Measurements from ENCODE around the gene CD9. TPM values are rescaled to one million over a fixed set of nuclear protein-coding genes. Genes with fewer than 3 reads are reported as not detected.

Gene CD9
- total and polyA plus RNA-seq, 2 experiments from 2014 or later = 14.7 to 15.8 TPM

- DNase-seq (ENCODE audit: low read depth in 1 of 2, low spot score in 1 of 2) = peak in 1 of 2 donors; percentile 55
- no peaks in the 10 kb centered on the region for H3K9me3 ChIP-seq (ENCODE audit: low read depth)
- no peaks in the 10 kb centered on the region for H3K36me3 ChIP-seq
- peaks cover 33% of the 10 kb centered on the region for H3K4me1 ChIP-seq (ENCODE audit: low read depth)
- H3K27ac ChIP-seq = peak overlapping the region; percentile 59
- TF ChIP-seq CTCF (IDR thresholded peaks at IDR 0.05; ENCODE audit: low read depth, low read length) = no peak
- no peaks in the 10 kb centered on the region for H3K27me3 ChIP-seq
- no peak overlapping the region for H3K4me3 ChIP-seq
These were observed 29.3 kb downstream of the CD9 start for GRCh38 chr12:6229224-6230218.

DNA sequence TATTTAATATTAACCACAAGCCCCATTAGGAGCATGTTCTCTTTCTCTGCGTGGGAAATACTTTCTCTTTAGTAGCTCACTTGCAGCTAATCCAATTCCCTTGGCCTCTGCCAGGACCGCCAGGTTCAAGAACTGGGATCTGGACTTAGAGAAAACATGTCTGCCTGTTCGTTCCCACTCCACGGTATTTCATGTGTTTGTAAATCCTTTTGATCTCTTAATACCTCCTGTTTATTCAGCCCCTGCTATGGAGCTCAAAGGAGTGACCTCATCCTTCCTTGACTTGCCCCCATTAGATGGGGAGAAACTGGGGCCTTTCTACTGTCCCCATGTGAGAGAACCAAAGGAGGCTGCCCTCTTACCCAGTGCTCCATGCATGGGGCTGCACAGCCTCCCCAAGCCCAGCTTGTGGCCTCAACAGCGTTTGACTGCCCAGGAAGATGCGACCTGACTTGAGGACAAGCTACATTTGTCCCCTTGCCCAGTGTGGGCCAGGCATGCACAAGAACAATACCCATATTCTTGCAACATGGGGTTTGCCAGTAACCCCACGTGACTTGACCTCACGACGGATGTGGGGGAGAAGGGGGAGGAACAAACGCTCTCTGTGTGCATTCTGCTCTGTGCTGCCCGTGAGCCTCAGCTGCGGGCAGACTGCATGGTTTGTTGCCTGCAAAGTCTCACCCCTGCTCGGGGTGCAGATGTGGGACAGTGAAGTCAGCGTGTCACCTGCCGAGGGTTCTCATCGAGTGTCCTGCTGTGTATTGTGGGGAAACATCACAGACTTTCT, 30.3 kb downstream of the CD9 start:
- no peak for TF ChIP-seq CTCF (IDR thresholded peaks at IDR 0.05; ENCODE audit: low read depth, low read length)
- Histone ChIP-seq H3K27me3 (no peaks in the 10 kb centered on the region), H3K4me1 (ENCODE audit: low read depth) (peaks cover 43% of the 10 kb centered on the region), H3K9me3 (ENCODE audit: low read depth) (no peaks in the 10 kb centered on the region), H3K36me3 (no peaks in the 10 kb centered on the region), H3K4me3 (no peak overlapping the region), H3K27ac (peak overlapping the region; percentile 59)
- DNase-seq (ENCODE audit: low read depth in 1 of 2, low spot score in 1 of 2) = peak in 1 of 2 donors; percentile 60

DNA sequence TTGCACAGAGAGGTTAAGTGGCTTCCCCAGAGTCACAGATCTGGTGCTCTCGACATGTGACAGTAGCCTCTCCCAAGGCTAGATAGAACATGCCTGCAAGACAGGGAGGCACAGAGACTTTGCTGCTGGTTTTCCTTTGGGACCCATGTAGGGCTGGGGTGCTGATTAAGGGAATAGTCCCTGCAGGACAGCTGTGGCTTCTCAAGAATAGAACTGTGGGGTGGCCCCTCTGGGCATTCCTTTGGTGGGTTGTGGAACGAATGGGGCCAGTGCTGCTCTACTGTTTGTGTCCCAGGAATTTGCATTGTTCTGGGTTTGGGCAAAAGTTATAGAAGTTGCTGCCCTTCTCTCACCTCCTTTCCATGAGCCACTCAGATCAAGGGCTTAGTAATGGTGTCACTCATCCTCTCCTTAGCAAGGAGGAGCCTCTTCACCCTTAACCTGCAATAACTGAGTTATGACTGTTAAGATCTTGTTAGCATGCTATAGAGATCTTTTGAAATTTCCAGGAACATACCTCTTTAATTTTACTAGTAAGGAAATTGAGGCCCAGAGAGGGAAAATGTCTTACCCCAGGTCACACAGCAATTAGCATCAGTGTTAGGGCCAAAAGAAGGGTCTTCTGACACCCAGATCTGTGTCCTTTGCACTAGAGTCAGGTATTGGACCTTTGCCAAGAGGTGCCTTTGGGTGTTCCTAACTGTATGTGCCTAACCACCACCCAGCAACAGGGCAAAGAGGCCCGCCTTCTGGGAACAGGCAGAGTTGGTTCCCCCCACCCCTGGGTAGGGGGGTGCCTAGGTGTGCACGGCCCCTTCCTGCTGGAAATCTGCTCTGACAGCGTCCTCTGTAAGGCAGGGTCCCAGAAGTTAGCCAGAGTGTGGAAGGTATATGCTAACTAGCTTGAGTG, 31.4 kb downstream of the CD9 start:
- Histone ChIP-seq H3K27me3 (no peaks in the 10 kb centered on the region), H3K27ac (no peak overlapping the region), H3K4me1 (ENCODE audit: low read depth) (peaks cover 39% of the 10 kb centered on the region), H3K4me3 (no peak overlapping the region), H3K9me3 (ENCODE audit: low read depth) (no peaks in the 10 kb centered on the region), H3K36me3 (no peaks in the 10 kb centered on the region)
- no peak for DNase-seq (ENCODE audit: low read depth in 1 of 2, low spot score in 1 of 2)
- no peak for TF ChIP-seq CTCF (IDR thresholded peaks at IDR 0.05; ENCODE audit: low read depth, low read length)

DNA sequence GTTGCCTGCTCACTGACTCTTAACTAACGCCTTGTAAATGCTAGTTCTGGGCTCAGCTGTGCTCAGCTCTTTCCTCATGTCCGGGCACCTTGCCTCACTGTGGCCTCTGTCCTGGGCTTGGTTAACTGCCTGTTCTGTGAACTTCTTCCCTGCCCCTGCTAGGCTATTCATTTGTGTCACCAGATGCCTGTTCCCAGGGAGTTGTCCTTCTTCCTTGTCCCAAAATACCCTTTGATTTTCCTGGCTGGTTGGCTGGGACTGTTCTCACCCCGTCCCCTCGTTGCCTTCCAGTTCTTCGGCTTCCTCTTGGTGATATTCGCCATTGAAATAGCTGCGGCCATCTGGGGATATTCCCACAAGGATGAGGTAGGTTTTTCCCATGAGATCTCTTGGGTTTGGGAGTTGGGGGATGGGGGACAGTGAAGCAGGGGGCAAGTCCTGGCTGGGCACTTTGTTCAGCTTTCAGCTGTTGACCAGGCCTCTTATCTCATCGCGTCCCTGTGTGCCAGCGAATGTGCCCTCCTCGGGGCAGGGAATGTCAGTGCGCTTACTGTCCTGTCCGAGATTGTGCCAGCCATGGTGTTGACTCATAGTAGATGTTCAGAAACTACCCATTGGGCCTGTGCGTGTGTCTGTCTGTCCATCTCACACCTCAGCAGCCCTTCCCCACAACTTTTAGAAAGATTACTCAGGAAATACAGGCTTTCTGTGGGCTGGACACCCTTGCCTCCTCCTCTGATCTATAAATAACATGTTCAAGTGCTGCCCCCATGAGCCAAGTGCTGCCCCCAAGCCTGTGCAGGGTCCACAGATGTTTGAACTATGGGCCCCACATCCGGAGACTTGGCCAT, 33.1 kb downstream of the CD9 start:
- Histone ChIP-seq H3K4me1 (ENCODE audit: low read depth) (peaks cover 35% of the 10 kb centered on the region), H3K27ac (no peak overlapping the region)

More for the DNA sequence above, 33.1 kb downstream of the CD9 start:
- no peaks in the 10 kb centered on the region for H3K36me3 ChIP-seq
- no peak overlapping the region for H3K4me3 ChIP-seq
- H3K9me3 ChIP-seq (ENCODE audit: low read depth) = no peaks in the 10 kb centered on the region
- no peak for DNase-seq (ENCODE audit: low read depth in 1 of 2, low spot score in 1 of 2)
- TF ChIP-seq CTCF (IDR thresholded peaks at IDR 0.05; ENCODE audit: low read depth, low read length) = peak; percentile 16
- H3K27me3 ChIP-seq = no peaks in the 10 kb centered on the region

Measured in cardiac muscle cell (in vitro differentiated cells and primary cell).